NCI-H2081 treated with DMSO at 0.1 percent for 48 hours (cell line): ENCODE measurements around the gene ZNF606.
"Not testable (repeated sequence)": the region's sequence is repeated elsewhere in the genome, so short reads cannot be mapped to it uniquely, and the experiment has no call there.

ENCODE experiments used
- DNase-seq: peaks from one replicate; lab custom pipeline; 2025; lab: John Stamatoyannopoulos, UW

The ZNF606 gene

DNA sequence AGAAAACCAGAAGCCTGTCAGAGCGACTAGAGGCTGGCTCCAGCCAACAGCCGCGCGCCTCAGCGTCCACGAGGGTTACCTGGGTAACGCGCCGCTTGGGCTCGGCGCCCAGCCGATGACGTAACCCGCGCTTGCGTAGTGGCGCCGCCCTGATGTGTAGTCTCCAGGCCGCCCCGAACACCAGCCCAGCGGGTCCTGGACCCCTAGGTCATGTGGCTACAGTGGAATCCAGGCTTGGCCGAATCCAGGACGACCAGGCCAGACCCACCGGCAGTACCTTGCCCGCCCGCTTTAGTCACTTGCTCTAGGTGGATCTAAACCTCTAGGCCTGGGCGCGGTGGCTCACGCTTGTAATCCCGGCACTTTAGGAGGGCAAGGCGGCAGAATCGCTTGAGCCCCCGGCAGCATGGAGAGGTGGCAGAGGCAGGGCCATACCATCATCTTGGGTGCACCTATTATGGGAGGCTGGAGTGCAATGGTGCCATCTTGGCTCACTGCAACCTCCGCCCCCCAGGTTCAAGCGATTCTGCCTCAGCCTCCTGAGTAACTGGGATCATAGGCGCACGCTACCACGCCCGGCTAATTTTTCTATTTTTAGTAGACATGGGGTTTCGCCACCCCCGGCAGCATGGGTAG, 7.2 kb upstream of the ZNF606 start:
- no peak for DNase-seq

GRCh38 chr19:58009301-58009665, 6.7 kb upstream of the ZNF606 start:
- DNase-seq = no peak

GRCh38 chr19:58008877-58009276, 6.3 kb upstream of the ZNF606 start:
- DNase-seq = not testable (repeated sequence)

DNA sequence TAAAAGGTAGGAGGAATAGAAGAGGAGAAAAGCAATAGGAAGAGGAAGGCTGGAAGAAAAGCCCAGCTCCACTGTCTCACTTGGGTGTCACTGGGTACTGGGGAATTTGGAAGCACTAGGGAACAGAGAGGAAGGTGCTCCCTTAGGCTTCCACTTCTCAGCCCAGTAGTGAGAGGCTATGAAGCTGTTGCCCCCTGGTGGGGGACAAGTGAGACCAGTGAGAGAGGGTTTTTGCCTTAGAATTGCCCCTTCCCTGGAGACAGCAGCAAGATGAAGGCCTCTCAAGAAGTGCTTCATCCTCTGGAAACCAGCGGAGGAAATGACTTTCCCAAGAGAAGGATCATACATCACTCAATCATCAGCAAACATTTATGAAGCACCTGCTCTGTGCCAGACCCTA, 4.7 kb upstream of the ZNF606 start:
- no peak for DNase-seq

DNA sequence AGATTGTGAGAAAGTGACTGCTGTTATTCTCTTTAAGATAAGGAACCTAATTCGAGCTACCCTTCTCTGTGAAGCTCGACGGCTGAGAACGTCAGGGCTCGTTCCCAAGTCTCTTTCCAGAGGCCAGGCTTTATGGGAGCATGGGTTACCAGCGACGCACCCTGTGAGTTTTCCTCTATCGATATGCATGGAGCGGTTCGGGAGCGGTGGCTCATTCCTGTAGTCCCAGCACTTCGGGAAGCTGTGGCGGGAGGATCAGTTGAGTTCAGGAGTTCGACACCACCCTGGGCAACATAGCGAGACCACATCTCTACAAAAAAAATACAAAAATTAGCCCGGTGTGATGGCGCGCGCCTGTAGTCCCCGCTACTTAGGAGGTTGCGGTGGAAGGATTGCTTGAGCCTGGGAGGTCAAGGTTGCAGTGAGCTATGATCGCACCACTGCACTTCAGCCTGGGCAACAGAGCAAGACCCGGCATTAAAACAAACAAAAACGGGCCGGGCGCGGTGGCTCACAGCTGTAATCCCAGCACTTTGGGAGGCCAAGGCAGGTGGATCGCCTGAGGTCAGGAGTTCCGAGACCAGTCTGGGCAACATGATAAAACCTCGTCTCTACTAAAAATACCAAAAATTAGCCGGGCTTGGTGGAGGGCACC, 681 bp upstream of the ZNF606 start:
- DNase-seq = no peak

GRCh38 chr19:58001895-58002369, 688 bp downstream of the ZNF606 start:
- DNase-seq = no peak

GRCh38 chr19:58000677-58001076, 1.9 kb downstream of the ZNF606 start:
- no peak for DNase-seq

DNA sequence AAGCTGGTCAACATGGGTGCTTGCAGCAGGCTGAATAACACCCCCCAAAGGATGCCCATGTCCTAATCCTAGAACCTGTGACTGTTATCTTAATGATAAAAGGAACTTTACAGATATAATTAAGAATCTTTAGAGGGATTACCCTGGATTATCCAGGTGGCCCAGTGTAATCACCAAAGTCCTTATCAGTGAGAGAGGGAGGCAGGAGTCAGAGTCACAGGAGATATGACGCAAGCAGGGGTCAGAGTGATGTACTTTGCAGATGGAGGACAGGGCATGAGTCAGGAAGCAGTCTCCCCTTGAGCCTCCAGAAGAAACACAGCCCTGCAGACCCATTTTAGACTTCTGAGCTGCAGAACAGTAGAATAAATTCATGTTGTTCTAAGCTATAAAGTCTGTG, 9.8 kb downstream of the ZNF606 start:
- no peak for DNase-seq

DNA sequence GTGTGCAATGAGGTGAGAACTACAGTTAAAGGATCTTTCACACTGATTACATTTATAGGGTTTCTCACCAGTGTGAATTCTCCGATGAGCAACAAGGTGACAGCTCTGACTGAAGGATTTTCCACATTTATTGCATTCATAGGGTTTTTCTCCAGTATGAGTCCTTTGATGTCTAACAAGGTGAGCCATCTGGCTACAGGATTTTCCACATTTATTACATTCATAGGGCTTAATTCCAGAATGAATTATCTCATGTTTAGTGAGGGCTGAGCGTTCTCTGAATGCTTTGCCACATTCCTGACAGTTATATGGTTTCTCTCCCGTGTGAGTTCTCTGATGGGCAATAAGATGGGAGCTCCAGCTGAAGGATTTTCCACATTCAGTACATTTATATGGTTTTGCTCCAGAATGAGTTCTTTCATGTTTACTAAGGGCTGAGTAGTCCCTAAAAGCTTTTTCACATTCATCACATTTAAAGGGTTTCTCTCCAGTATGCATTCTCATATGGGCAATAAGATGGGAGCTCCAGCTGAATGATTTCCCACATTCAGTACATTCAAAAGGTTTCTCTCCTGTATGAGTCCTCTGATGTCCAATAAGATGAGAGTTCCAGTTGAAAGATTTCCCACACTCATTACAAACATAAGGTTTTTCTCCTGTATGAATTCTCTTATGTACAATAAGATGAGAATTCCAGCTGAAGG, 23.9 kb downstream of the ZNF606 start:
- no peak for DNase-seq

DNA sequence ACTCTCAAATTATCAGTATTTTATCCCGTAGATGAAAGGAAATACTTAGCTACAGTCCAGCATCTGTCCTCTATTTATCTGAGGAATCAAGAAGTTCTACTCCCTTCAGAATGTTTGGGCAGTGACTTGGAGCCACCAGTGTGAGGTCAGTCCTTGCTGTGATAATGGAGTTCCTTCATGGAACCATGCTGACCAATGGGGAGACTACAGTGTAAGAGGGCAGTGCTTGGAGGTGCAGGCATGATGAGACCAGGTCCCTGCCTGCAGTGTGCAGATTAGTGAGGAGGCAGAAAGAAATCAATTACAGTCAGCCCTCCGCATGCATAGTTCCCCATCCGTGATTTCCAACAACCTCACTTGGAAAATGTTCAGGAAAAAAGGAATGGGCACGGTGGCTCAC, 28.2 kb downstream of the ZNF606 start, which contains the start of gene C19orf18:
TSS of gene C19orf18 (minus strand) at position 101 of the 400 bp plus-strand sequence. CDS start 102 bp downstream, outside the sequence.
- DNase-seq = no peak

- no peak for DNase-seq
These were observed 37.9 kb downstream of the ZNF606 start for GRCh38 chr19:57964761-57965160.

DNA sequence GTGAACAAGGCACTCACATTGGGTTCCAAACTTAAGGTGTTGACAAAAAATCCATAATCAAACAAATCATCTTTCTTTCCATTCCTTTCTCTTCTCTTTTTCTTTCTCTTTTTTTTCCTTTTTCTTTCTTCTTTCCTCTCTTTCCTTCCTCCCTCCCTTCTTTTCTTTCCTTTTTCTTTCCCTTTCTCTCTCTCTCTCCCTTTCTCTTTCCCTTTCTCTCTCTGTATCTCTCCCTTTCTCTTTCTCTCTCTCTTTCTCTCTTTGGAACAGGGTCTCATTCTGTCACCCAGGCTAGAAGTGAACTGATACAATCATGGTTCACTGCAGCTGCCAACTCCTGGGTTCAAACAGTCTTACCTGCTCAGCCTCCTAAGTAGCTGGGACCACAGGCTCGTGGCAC, 40.8 kb downstream of the ZNF606 start:
- DNase-seq = no peak

DNA sequence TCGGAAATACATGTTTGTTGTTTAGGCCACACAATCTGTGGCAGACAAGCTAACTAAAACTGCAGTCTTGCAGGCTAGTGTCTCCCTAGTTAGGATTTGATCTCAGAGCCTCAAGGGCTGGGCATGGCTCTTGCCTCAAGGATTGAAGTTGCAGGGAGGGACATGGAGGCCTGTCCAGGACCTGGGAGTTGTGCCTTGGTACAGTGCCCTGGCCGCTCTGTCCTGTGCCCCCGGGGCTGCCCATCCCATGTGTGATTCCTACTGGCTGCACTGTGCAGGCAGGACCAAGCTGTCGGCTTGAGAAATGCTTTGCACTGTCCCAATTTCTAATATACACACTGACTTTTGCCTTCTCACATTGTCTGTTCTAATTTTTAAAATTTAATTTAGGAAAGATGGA, 47.6 kb downstream of the ZNF606 start:
- DNase-seq = no peak

DNA sequence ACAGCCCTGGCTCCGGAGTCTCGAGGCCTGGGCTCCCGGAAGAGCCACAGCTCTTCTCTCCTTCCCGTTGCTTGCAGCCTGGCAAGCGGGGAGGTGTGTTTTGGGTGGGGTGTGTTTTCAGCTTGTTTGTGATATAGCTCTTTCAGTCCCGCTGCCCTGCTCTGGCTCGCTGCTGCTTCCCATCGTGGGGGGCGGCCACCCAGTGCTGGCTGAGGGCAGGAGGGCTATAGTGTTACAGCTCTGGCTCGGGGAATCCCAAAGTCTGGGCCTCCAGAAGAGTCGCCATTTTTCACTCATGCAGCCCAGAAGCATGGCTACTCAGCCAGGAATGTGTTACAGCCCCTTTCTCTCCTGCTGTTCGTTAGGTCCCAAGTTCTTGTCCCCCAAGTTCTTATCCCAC, 52.9 kb downstream of the ZNF606 start:
- DNase-seq = no peak

DNA sequence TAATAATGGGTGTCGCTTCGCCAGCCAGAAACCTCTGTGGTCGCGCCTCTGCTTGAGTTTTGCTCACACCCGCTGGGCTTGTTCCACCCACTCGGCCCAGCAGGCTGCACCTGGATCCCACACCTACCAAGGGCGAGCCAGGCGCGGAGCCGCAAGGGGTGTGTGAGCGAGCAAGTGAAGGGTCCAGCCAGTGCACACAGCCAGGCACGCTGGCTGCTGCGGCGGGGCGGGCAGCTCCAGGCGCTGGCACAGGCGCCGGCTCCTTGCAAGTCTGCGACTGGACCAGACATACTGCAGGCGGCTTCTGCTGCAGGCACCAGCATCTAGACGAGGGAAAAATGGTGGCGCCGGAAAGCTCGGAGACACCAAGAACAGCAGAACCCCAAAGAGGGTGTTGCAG, 53.3 kb downstream of the ZNF606 start:
- DNase-seq = no peak

GRCh38 chr19:57947419-57948134, 55.0 kb downstream of the ZNF606 start, which contains the start of gene ZNF256:
Gene ZNF256 (minus strand): TSS chr19:57947706. CDS start chr19:57947474, 232 bp downstream.
- peak; percentile 87 for DNase-seq

- DNase-seq = no peak
These were observed 55.6 kb downstream of the ZNF606 start for GRCh38 chr19:57947088-57947418.

DNA sequence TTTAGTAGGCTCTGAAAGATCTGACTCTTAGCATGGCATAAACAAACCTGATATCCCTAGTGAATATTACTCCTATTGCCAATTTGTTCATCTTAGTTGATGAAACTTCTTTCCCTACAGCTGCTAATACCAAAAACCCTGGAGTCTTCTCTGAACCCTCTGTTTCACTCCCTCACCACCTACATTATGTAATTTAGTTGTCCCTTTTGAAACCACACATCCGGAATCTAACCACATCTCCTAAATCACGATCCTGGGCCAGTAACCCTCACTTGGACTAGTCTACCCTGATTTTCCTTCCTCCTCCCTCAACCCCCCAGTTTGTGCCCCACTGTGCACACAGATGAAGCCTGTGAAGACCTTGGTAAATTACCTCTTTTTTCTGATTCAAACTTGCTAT, 56.3 kb downstream of the ZNF606 start:
- no peak for DNase-seq

DNA sequence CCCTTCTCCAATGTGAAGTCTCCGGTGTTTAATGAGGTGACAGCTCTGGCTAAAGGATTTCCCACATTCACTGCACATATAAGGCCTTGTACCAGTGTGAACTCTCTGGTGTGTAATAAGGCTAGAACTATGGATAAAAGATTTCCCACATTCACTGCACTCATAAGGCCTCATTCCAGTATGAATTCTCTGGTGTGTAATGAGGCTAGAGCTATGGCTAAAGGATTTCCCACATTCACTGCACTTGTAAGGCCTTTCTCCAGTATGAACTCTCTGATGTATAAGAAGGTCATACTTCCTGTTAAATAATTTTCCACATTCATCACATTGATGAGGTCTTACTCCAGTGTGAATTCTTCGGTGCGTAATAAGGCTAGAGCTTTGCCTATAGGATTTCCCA, 61.0 kb downstream of the ZNF606 start:
- no peak for DNase-seq

GRCh38 chr19:57935731-57936130, 66.9 kb downstream of the ZNF606 start:
- DNase-seq = no peak

DNA sequence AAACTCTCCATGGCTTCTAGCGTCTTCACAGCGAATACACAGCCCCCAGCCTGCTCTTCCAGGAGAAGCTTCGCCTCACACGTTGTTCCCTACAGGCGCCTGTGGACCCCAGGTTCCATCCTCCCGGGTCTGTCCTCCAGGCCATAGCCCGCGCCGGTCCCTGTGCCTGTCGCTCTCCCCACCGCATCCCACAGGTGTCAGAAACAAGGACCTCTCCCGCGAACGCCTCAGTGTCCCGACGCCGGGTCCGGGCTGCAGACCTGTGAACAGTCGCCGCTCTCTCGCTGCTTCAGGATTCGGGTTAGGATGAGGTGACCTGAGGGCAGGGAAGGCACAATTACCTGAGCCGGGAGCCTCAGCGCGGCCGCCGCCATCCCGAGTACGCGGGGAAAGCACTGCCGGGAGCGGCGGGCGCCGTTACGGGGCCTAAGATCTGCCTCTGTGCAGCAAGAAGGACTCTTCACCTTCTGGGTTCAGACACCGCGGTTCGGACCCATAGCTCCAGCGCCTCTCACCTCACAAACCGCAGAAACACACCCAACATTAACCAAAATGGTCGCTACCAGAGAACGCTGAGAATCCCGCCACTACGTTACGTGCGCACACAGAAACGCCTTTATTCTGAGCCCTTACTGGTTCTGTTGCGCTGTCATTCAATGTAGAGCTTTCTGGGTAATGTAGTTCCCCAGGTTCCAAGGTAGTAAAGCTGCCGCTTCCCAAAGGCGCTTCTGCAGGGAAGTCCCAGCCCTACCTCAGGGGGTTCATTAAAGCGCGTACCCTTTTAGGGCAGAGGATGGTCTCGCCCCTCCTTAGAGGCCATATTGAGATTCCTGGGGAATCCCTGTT, 67.6 kb downstream of the ZNF606 start, which contains the start of gene ZNF418:
TSS of gene ZNF418 (minus strand) at position 583 of the 846 bp plus-strand sequence. CDS start 1,580 bp downstream, outside the sequence.
- DNase-seq = no peak
